Activated CD8-positive, alpha-beta memory T cell treated with anti-CD3 and anti-CD28 coated beads, Interleukin-2, amount 50 U/mL, for 4 hours (primary cell): ENCODE results near the gene DPM2.

Experiments used
- DNase-seq: peaks from one replicate; pipeline ENCODE4 v3.0.0-alpha.2; 2020

Gene DPM2

GRCh38 chr9:127916720-127917581 is 20.7 kb downstream of the DPM2 start, which contains the start of gene ST6GALNAC4:
Gene ST6GALNAC4 (minus strand): TSS chr9:127917041. CDS start chr9:127916419, 622 bp downstream.
- DNase-seq, result peak; percentile 95

- DNase-seq, result no peak
Observed at GRCh38 chr9:127915801-127916719, 21.6 kb downstream of the DPM2 start.

- DNase-seq, result no peak
Observed at GRCh38 chr9:127915325-127915752, 22.3 kb downstream of the DPM2 start.

GRCh38 chr9:127913682-127914081 is 24.0 kb downstream of the DPM2 start:
- no peak for DNase-seq

DNA sequence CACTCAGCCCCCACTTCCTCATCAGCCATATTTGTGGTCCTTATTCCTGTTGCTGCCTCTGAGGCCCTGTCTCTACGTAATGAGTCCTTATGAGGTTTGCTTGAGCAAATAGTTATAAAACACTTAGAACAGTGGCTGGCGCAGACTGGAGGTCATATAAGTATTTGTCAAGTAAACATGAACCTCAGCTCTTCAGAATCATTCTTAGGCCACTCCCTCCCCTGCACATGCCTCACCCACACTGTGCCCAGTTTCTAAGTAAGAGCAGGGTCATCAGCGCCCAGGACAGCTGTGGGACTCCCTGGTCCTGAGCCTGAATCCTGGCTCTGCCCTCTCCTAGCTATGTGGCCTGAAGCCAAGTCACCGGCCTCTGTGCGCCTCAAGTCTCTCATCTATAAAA is 24.8 kb downstream of the DPM2 start:
- DNase-seq, result no peak

GRCh38 chr9:127912296-127912695 is 25.4 kb downstream of the DPM2 start:
- no peak for DNase-seq

DNA sequence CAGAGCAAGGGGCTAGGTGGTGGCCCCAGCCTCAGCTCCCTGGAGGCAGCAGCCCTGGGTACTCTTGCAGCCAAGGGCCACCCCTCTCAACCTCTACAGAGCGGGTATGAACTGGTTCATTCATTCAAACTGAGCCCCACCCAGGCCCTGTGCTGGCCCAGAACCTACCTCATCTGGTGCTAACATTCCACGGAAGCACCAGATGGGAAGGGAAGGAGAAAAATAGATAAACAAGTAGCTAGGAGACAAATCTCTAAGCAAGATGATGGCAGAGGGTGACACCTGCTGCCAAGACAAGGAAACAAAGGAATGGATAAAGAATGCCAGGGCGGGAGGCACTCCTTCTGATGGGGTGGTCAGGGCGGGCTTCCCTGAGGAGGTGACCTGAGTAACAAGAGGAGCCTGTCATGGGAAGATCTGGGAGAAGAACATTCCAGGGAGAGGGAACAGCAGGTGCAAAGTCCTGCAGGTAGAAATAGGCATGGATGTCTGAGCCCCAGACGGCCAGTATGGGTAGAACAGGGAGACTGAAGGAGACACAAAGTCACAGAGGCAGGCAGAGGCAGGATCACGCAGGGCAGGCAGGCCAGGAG is 26.9 kb downstream of the DPM2 start:
- DNase-seq, result no peak

DNA sequence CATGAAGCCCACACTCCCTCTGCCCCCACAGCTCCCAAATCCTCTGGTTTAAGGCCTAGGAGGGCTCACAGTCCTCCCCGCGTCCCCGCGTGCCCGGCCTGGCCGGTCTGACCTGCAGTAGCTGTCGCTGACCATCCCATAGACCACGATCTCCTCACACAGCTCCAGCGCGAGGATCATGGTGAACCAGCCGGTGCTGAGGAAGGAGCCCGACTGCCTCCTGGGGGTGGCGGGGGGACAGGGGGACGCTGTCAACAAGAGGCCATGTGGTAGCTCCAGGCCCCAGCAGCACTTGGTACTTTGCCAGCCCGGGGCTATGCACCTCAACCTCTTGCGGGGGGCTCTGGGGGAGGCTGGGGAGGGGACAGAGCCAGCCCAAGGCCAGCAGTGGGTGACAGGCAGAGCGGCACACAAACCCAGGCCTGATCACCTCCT is 27.8 kb downstream of the DPM2 start:
- DNase-seq, result no peak

DNA sequence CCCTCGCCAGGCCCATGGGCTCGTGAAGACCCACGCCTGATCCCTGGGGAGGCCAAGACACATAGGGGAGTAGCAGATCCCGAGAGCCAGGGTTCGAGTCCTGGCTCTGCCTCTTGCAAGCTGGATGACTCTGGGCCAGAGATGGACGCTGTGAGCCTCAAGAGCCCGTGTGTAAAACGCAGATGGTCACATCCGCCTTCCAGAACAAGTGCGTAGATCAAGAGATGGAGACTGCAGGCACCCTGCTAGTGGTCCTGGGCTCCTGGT is 29.1 kb downstream of the DPM2 start:
- DNase-seq, result no peak

DNA sequence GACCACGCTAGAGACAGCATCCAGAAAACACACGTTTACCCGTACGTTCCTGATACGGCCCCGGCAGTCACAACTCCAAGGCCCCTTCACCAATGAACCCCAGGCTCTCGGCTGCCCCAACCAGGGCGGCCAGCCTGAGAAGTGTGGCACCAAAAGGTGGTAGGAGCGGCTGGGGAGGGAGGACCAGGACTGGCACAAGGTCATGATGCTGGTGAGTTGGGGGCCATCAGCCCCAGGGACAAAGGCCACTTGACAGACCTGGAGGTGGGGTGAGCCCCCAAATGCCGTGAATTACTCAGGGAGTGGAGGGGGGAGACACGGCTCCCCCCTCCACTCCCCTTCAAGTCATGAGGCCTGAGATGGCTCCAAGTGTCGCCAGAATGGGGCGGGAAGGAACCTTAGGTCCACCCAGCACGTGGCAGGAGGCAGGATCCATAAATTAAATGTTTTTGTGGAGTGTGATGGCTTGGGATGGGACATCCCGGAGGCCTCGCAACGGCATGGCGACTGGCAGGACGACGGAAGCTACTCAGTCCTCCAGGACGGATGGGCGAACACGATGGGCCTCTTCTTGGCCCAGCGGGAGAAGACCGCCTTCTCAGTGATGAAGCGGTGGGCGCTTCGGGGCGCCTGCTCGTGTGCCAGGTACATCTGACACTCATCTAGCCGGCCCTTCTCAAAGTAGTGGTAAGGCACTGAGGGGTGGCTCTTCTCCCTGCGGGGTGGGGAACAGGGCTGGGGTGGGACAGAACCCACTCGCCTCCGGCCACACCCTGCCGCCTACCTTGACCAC is 29.6 kb downstream of the DPM2 start:
- no peak for DNase-seq

DNA sequence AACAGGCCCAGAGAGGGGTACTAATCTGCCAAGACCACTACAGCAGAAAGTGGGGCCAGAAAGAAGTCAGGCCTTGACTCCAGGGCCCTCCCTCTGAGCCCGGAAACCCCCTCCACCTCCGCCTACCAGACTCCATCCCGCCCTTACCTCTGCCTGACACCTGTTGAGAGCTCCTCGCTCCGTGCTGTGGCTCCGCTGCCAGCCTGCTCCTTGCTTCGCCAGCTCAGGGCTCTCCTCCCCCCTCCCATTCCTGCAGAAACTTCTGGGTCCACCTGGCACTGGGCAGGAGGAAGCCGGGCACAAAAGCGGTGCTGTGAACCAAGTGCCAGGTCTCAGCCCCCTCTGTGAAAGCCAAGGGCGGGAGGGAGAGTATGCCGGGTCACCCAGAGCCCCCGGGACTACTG is 31.9 kb downstream of the DPM2 start:
- peak; percentile 70 for DNase-seq

DNA sequence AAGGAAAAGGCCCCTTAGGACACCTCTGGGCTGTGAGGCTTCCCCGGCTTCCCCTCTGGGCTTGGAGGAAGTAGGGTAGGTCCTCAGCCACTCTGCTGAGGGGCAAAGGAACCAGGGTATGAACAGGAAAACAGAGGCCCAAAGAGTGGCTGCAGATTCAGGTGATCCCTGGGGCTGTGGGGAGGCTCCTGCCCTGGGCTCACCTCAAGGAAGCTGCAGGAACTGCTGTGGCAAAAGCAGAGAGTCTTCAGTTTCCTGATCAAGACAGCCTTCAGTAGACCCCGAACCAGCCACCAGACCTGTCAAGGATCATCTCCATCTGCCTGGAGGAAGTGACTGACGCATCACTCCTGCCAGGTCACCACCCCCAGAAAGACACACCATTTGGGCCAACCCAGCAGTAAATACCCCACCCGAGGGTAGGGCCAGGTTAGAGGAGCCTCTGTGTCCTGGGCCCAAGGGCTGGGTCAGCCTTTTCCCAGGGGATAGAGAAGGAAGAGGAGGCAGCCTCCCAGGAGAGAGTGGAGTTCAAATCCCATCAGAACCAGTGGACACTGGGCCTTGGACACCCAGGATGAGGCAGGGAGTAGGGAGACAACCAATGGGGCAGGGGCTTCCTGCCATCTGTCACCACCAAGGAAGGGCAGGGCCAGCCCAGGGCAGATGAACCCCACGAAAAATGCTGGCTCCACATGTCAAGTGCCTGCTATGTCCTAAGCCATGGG is 32.5 kb downstream of the DPM2 start:
- DNase-seq, result peak; percentile 67

DNA sequence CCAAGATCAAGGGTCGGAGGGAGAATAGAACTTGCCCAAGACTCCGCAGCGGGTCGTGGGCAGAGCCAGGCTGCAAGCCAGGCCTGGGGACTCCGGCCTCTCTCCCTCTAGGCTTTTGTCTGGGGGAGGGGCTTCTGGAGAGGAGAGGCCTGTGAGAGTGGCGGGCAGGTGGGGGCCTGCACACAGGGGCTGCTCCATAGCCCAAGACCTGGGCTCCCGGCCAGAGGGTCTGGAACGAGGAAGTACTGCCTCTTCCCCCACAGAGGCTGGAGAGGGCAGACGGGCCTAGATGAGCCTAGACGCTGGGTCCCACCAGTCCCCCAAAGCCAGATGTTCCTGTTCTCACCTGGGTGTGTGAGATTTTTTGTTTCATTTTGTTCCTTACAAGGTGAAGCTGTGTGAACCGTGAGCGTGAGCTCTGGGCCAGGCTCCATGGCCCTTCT is 33.1 kb downstream of the DPM2 start:
- no peak for DNase-seq

- DNase-seq, result peak; percentile 65
Observed at GRCh38 chr9:127903557-127904475, 33.8 kb downstream of the DPM2 start.

- peak; percentile 75 for DNase-seq
Observed at GRCh38 chr9:127899128-127899943, 38.3 kb downstream of the DPM2 start, which contains the start of gene ST6GALNAC6. Gene ST6GALNAC6 (minus strand): TSS chr9:127899603. CDS start chr9:127897981, 1,622 bp downstream.

DNA sequence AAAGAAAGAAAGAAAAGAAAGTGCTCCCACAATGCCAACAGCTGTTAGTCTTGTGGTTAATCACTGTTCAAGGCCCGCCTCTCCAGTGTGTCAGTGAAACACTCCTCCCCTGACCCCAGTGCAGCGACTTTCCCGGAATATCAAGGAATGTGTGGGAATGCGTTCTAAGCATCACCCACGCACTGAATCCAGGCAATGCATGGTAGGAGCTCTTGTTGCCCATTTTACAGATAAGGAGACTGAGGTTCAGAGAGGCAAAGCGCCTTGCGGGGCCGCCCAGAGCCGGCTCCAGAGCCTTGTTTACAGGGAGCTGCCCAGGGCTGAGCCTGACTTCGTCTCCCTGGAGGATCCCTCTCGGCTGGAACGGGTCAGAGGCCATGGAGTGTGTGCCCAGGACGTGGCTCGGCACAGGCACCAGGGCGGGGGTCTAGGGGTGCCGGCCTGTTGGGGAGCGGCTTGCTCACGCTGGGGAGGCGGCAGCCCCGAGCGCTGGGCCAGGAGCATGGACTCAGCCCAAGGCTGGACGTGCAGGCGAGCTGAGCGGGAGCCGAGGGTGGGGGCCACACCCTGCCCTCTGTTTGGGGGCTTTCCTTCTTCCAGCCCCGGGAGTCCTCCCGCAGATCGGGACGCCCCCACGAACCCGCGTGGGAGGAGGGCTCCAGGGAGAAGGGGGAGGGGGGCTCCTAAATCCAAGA is 39.1 kb downstream of the DPM2 start:
- no peak for DNase-seq

GRCh38 chr9:127897193-127897692 is 40.4 kb downstream of the DPM2 start:
- no peak for DNase-seq

- no peak for DNase-seq
Observed at GRCh38 chr9:127896395-127897192, 41.1 kb downstream of the DPM2 start.
